IMR-90 (cell line): ENCODE measurements around the gene FMN2. TPM values are rescaled to one million over a fixed set of nuclear protein-coding genes. Genes with fewer than 3 reads are reported as not detected.

ENCODE experiments used
- ATAC-seq: fragments of 200-7000 bp; cut with Tn5 transposase; 2 replicates; pipeline ENCODE4 v1.9.1; 2020; ENCODE audit warnings: low read depth, mild to moderate bottlenecking, moderate library complexity
- BruUV-seq: library from RNA; stranded (reverse); fragments of 400-500 nt; replicated peaks from 2 replicates; lab custom pipeline; 2021; lab: Mats Ljungman, UMichigan
- CTCF ChIA-PET: fragments of 300-600 bp; formaldehyde crosslinking; extraction: SDS; loops from one replicate; lab custom pipeline; 2021; ENCODE audit warnings: antibody characterized with exemption; lab: Yijun Ruan, JAX
- POLR2A ChIA-PET: fragments of 300-600 bp; sonication (Branson Sonifier 250); formaldehyde crosslinking; loops from one replicate; lab custom pipeline; 2022; ENCODE audit warnings: antibody characterized with exemption; ENCODE audit not compliant: unreplicated experiment; lab: Charles Lee
- DNase-seq: peaks from one replicate; pipeline ENCODE4 v3.0.0; 2013
- H2AFZ ChIP-seq: replicated peaks from 2 replicates; pipeline ENCODE3; 2013; ENCODE audit warnings: low read length, mild to moderate bottlenecking; ENCODE audit not compliant: poor library complexity
- H2AK5ac ChIP-seq: 2 replicates; pipeline ENCODE4 v1.6.1; 2013; ENCODE audit warnings: low read depth, low read length, inconsistent platforms
- H2AK9ac ChIP-seq: replicated peaks from 2 replicates; pipeline ENCODE3; 2013; ENCODE audit warnings: mild to moderate bottlenecking, low read depth, low read length, moderate library complexity; ENCODE audit not compliant: poor library complexity
- H2BK120ac ChIP-seq: 2 replicates; pipeline ENCODE4 v1.6.1; 2013; ENCODE audit warnings: low read depth, low read length, inconsistent platforms
- H2BK15ac ChIP-seq: 3 replicates; pipeline ENCODE4 v1.6.1; 2013; ENCODE audit warnings: low read depth, low read length, inconsistent platforms
- H2BK20ac ChIP-seq: 2 replicates; pipeline ENCODE4 v1.6.1; 2013; ENCODE audit warnings: low read depth, mild to moderate bottlenecking, inconsistent platforms, low read length, moderate library complexity
- H2BK5ac ChIP-seq: 2 replicates; pipeline ENCODE4 v1.6.1; 2013; ENCODE audit warnings: mild to moderate bottlenecking, low read depth, low read length, inconsistent platforms; ENCODE audit not compliant: poor library complexity, severe bottlenecking
- H3K14ac ChIP-seq: replicated peaks from 2 replicates; pipeline ENCODE4 v1.6.1; 2013; ENCODE audit warnings: low read depth, low read length, inconsistent platforms
- H3K18ac ChIP-seq: 2 replicates; pipeline ENCODE4 v1.6.1; 2013; ENCODE audit warnings: low read depth, low read length, control low read depth
- H3K23ac ChIP-seq: 2 replicates; pipeline ENCODE4 v1.6.1; 2013; ENCODE audit warnings: low read depth, low read length, inconsistent platforms
- H3K27ac ChIP-seq: 2 replicates; pipeline ENCODE4 v1.5.1; 2013; ENCODE audit warnings: mild to moderate bottlenecking, control low read depth, low read length; ENCODE audit not compliant: insufficient read depth
- H3K27me3 ChIP-seq: 2 replicates; pipeline ENCODE4 v1.6.1; 2013; ENCODE audit warnings: low read length; ENCODE audit not compliant: control insufficient read depth, insufficient read depth
- H3K36me3 ChIP-seq: 2 replicates; pipeline ENCODE4 v1.6.1; 2013; ENCODE audit warnings: low read length, mixed read lengths; ENCODE audit not compliant: control insufficient read depth, insufficient read depth
- H3K4ac ChIP-seq: 2 replicates; pipeline ENCODE4 v1.6.1; 2013; ENCODE audit warnings: low read depth, low read length, inconsistent platforms
- H3K4me1 ChIP-seq: 2 replicates; pipeline ENCODE4 v1.6.1; 2013; ENCODE audit warnings: low read length, mixed read lengths; ENCODE audit not compliant: control insufficient read depth, insufficient read depth
- H3K4me2 ChIP-seq: 2 replicates; pipeline ENCODE4 v1.6.1; 2013; ENCODE audit warnings: low read depth, mild to moderate bottlenecking, control low read depth, low read length, moderate library complexity
- H3K4me3 ChIP-seq: 2 replicates; pipeline ENCODE4 v1.5.1; 2013; ENCODE audit warnings: low read depth, mild to moderate bottlenecking, control low read depth, low read length, moderate library complexity; ENCODE audit not compliant: insufficient read depth
- H3K56ac ChIP-seq: 2 replicates; pipeline ENCODE4 v1.6.1; 2013; ENCODE audit warnings: low read length, inconsistent platforms; ENCODE audit not compliant: insufficient read depth; ENCODE audit errors: extremely low read depth
- H3K79me1 ChIP-seq, 2 experiments: 2 replicates each; pipeline ENCODE4 v1.6.1; 2013; ENCODE audit warnings: low read length in 2 of 2, inconsistent platforms in 1 of 2, low read depth in 1 of 2
- H3K9ac ChIP-seq: 2 replicates; pipeline ENCODE4 v1.6.1; 2013; ENCODE audit warnings: low read depth, low read length, control low read depth
- H3K9me1 ChIP-seq: 2 replicates; pipeline ENCODE4 v1.6.1; 2013; ENCODE audit warnings: low read length, inconsistent platforms; ENCODE audit not compliant: insufficient read depth
- H3K9me3 ChIP-seq: 2 replicates; pipeline ENCODE4 v1.6.1; 2013; ENCODE audit warnings: low read length; ENCODE audit not compliant: control insufficient read depth, insufficient read depth
- H4K20me1 ChIP-seq: 2 replicates; pipeline ENCODE4 v1.6.1; 2013; ENCODE audit warnings: low read length, inconsistent platforms; ENCODE audit not compliant: insufficient read depth
- H4K5ac ChIP-seq: 2 replicates; pipeline ENCODE4 v1.6.1; 2013; ENCODE audit warnings: mild to moderate bottlenecking, low read depth, low read length, control low read depth
- H4K8ac ChIP-seq, 2 experiments: 2 replicates each; pipeline ENCODE4 v1.6.1; 2013; ENCODE audit warnings: low read depth in 2 of 2, low read length in 2 of 2, control low read depth in 1 of 2, inconsistent platforms in 1 of 2
- H4K91ac ChIP-seq: 2 replicates; pipeline ENCODE4 v1.6.1; 2013; ENCODE audit warnings: low read depth, low read length, inconsistent platforms; ENCODE audit not compliant: insufficient read depth
- BHLHE40 ChIP-seq: fragments of 150-350 bp; IDR thresholded peaks from 2 replicates; pipeline ENCODE4 v1.6.1; 2016; ENCODE audit warnings: mild to moderate bottlenecking, low read depth, low read length
- CEBPB ChIP-seq: IDR thresholded peaks from 2 replicates; pipeline ENCODE4 v1.6.1; 2012; ENCODE audit warnings: low read depth, low read length, improper control_type of control experiment
- CHD1 ChIP-seq: IDR thresholded peaks from 2 replicates; pipeline ENCODE4 v1.6.1; 2012; ENCODE audit warnings: low read depth, low read length, improper control_type of control experiment
- ELK1 ChIP-seq: fragments of 150-350 bp; IDR thresholded peaks from 2 replicates; pipeline ENCODE4 v1.6.1; 2016; ENCODE audit warnings: low read depth, mild to moderate bottlenecking, low read length, moderate library complexity, borderline replicate concordance
- MAFK ChIP-seq: IDR thresholded peaks from 2 replicates; pipeline ENCODE4 v1.6.1; 2012; ENCODE audit warnings: low read depth, low read length, improper control_type of control experiment
- MXI1 ChIP-seq: IDR thresholded peaks from 2 replicates; pipeline ENCODE4 v1.6.1; 2012; ENCODE audit warnings: low read depth, mild to moderate bottlenecking, low read length, moderate library complexity, borderline replicate concordance
- NFE2L2 ChIP-seq: fragments of 150-350 bp; IDR thresholded peaks from 2 replicates; pipeline ENCODE4 v1.6.1; 2016; ENCODE audit warnings: low read depth, mild to moderate bottlenecking, low read length
- POLR2A ChIP-seq: IDR thresholded peaks from 2 replicates; pipeline ENCODE4 v1.6.1; 2012; ENCODE audit warnings: mild to moderate bottlenecking, low read depth, low read length
- RAD21 ChIP-seq: IDR thresholded peaks from 2 replicates; pipeline ENCODE4 v1.6.1; 2012; ENCODE audit warnings: low read length, improper control_type of control experiment
- RCOR1 ChIP-seq: IDR thresholded peaks from 2 replicates; pipeline ENCODE4 v1.6.1; 2012; ENCODE audit warnings: mild to moderate bottlenecking, low read length, improper control_type of control experiment; ENCODE audit not compliant: insufficient replicate concordance
- WGBS, 2 experiments: methylation state at CpG; one replicate each; pipeline versions ENCODE4 v1.1.5 to v1.1.7; 2013; ENCODE audit warnings: missing lambda C conversion rate in 2 of 2; ENCODE audit not compliant: insufficient read length in 1 of 2; ENCODE audit errors: extremely low coverage in 2 of 2; 5-methylcytosine and 5-hydroxymethylcytosine counted together
- dilution Hi-C: fragments of 300-500 bp; cut with HindIII; formaldehyde crosslinking; loops from one replicate; pipeline ENCODE4 v1.14.3; 2018; ENCODE audit warnings: low sequenced_read_pairs; ENCODE audit not compliant: unreplicated experiment
- in situ Hi-C: fragments of 300-500 bp; cut with MboI; formaldehyde crosslinking; loops from 3 replicates; pipeline ENCODE4 v1.14.3; 2019; ENCODE audit warnings: low sequenced_read_pairs, inconsistent platforms, mixed read lengths
- intact Hi-C: fragments of 100-400 bp; cut with micrococcal nuclease; formaldehyde crosslinking; loops from 2 replicates; pipeline ENCODE4 v1.10.0; 2022
- polyA plus RNA-seq, 3 experiments: library from polyadenylated mRNA; depleted of rRNA; stranded (reverse); fragments of >200 nt; gene quantifications; 2 replicates each; pipeline ENCODE4 v1.2.3, GENCODE V29; 2012; ENCODE audit warnings: low replicate concordance in 1 of 3
- total RNA-seq: library from RNA; depleted of rRNA; stranded (reverse); fragments of >200 nt; gene quantifications from 2 replicates; pipeline ENCODE4 v1.2.3, GENCODE V29; 2012

FMN2 gene
- total and polyA plus RNA-seq, 2 of the 4 experiments (the other 2 are of a cell fraction) = 29.0 to 35.8 TPM

- Histone ChIP-seq H3K56ac (no peak overlapping the region), H3K9me1 (no peaks in the 10 kb centered on the region; the same call in 1 of the 2 replicates), H4K20me1 (no peaks in the 10 kb centered on the region), H2BK15ac (no peak overlapping the region), H2AFZ (no peak overlapping the region), H3K23ac (no peak overlapping the region), H4K91ac (no peak overlapping the region), H3K36me3 (0 out of 2 replicates have a peak, but pooled peaks cover 2% of the 10 kb centered on the region), H3K27me3 (no peaks in the 10 kb centered on the region), H3K14ac (no peak overlapping the region), H3K4me1 (no peaks in the 10 kb centered on the region), H2AK5ac (no peak overlapping the region), H3K18ac (no peak overlapping the region), H3K4me3 (no peak overlapping the region), H4K8ac (no peak overlapping the region), H2BK5ac (no peak overlapping the region), H3K9ac (no peak overlapping the region), H3K9me3 (peaks cover 1% of the 10 kb centered on the region; the same call in 1 of the 2 replicates), H3K4me2 (no peak overlapping the region), H2BK20ac (no peak overlapping the region), H4K5ac (no peak overlapping the region), H3K79me1 (peaks cover 21 to 37% of the 10 kb centered on the region in 2 experiments), H2BK120ac (no peak overlapping the region), H3K27ac (no peak overlapping the region), H3K4ac (no peak overlapping the region), H2AK9ac (no peak overlapping the region)
- POLR2A ChIA-PET = no interaction called here
- no CpG with 5 or more reads among the region's 2 CpGs for WGBS, 2 experiments
- dilution Hi-C loops = no loop called here
- no peak for TF ChIP-seq MXI1
- TF ChIP-seq RAD21 = no peak
- TF ChIP-seq BHLHE40 = no peak
- TF ChIP-seq CHD1 = no peak
- no peak for TF ChIP-seq RCOR1
- no peak for TF ChIP-seq MAFK
- no peak for TF ChIP-seq POLR2A
- no peak for TF ChIP-seq CEBPB
- no peak for TF ChIP-seq ELK1
- TF ChIP-seq NFE2L2 = no peak
- no TSS peak for BruUV-seq
- CTCF ChIA-PET = interaction anchor here (0.6 kb wide), 1 partner anchor 9 kb away, joined by 5 read pairs; no protein-coding TSS in a partner anchor
- intact Hi-C loops = loop anchor here (2.0 kb wide), 1 partner anchor 68 kb away; no protein-coding TSS in a partner anchor
- in situ Hi-C loops = no loop called here
- DNase-seq = no peak
- ATAC-seq = no peak
Measured at GRCh38 chr1:240271081-240271480, 179.4 kb downstream of the FMN2 start.
